ENCODE data around the gene GPALPP1.

DNA sequence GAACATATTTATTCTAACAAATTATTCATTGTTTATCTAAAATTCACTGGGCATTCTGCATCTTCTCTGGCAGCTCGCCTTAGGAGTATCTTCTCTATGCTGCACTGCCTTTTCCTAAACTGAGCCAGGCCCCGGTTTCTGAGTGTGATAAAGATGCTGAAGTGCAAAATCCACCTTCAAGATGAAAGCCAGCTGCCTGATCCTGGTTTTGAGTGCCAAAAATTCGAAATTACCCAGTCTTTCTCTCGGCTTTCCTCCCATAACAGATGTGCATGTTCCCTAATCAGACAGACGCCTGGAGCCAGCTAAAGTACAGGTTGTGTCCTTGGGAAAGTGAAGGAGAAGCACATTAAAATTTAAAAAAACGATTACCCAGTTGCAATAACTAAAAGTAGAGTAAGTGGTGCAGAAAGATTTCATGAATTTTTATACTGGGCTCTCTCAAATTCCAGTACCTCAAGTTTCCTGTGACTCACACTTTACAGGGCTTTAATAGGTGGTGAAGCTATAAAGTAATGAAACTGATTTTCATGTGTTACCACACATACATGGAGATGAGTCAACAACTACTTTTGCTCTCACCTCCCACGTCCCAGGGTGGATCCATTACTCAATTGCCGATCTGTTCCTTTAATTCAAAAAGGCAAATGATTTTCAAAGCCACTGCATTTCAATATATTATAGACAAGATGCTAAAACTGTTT, 66.0 kb downstream of the GPALPP1 start:
- TF ChIP-seq, protein P1, sequence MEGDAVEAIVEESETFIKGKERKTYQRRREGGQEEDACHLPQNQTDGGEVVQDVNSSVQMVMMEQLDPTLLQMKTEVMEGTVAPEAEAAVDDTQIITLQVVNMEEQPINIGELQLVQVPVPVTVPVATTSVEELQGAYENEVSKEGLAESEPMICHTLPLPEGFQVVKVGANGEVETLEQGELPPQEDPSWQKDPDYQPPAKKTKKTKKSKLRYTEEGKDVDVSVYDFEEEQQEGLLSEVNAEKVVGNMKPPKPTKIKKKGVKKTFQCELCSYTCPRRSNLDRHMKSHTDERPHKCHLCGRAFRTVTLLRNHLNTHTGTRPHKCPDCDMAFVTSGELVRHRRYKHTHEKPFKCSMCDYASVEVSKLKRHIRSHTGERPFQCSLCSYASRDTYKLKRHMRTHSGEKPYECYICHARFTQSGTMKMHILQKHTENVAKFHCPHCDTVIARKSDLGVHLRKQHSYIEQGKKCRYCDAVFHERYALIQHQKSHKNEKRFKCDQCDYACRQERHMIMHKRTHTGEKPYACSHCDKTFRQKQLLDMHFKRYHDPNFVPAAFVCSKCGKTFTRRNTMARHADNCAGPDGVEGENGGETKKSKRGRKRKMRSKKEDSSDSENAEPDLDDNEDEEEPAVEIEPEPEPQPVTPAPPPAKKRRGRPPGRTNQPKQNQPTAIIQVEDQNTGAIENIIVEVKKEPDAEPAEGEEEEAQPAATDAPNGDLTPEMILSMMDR (IDR thresholded peaks at IDR 0.05; ENCODE audit: low read depth, low read length) = no peak
- TF ChIP-seq POLR2A (IDR thresholded peaks at IDR 0.05; ENCODE audit: extremely low read depth, insufficient read length) = no peak

Data from NB4 (cell line).